H1 (cell line): ENCODE measurements around the gene OLFM1.

Source experiments
- CEBPB ChIP-seq: IDR thresholded peaks from 2 replicates; pipeline ENCODE4 v1.6.1; 2012; ENCODE audit warnings: low read depth, low read length
- FOSL1 ChIP-seq: IDR thresholded peaks from 2 replicates; pipeline ENCODE4 v1.6.1; 2011; ENCODE audit warnings: mild to moderate bottlenecking, low read depth, low read length, moderate library complexity; ENCODE audit not compliant: insufficient read depth
- KDM5A ChIP-seq: fragments of 200-600 bp; IDR thresholded peaks from 2 replicates; pipeline ENCODE4 v1.7.1; 2012; ENCODE audit warnings: mild to moderate bottlenecking, low read length, inconsistent platforms, mixed read lengths
- MAX ChIP-seq: IDR thresholded peaks from 2 replicates; pipeline ENCODE4 v1.6.1; 2012; ENCODE audit warnings: inconsistent platforms
- POLR2A ChIP-seq, 2 experiments: IDR thresholded peaks; 1 replicate in 1 of 2; 2 replicates in 1 of 2; pipeline ENCODE4 v1.6.1; 2011; ENCODE audit warnings: low read depth in 2 of 2, low read length in 2 of 2, mild to moderate bottlenecking in 2 of 2; ENCODE audit errors: control extremely low read depth in 1 of 2
- POLR2AphosphoS5 ChIP-seq: IDR thresholded peaks from 2 replicates; pipeline ENCODE4 v1.6.1; 2011; ENCODE audit warnings: low read depth, low read length
- SIRT6 ChIP-seq: IDR thresholded peaks from one replicate; pipeline ENCODE4 v1.7.1; 2012; ENCODE audit warnings: low read length, inconsistent platforms

GRCh38 chr9:135159801-135160200 is 72.3 kb downstream of the OLFM1 start:
- TF ChIP-seq POLR2AphosphoS5: no peak
- TF ChIP-seq KDM5A: no peak
- TF ChIP-seq SIRT6: no peak
- TF ChIP-seq POLR2A (IDR thresholded peaks at IDR 0.05; ENCODE audit: control extremely low read depth in 1 of 2, low read depth in 2 of 2, low read length in 2 of 2): no peak
- no peak for TF ChIP-seq MAX
- no peak for TF ChIP-seq CEBPB
- TF ChIP-seq FOSL1: no peak
